PC-9 (cell line): ENCODE data around the gene ALDH2. TPM values are rescaled to one million over a fixed set of nuclear protein-coding genes. Genes with fewer than 3 reads are reported as not detected.

Source experiments
- BruUV-seq: library from RNA; stranded (reverse); fragments of 400-500 nt; replicated peaks from 2 replicates; lab custom pipeline; 2021; lab: Mats Ljungman, UMichigan
- CTCF ChIA-PET: fragments of 300-600 bp; sonication (Branson Sonifier 250); formaldehyde crosslinking; loops from one replicate; lab custom pipeline; 2022; ENCODE audit warnings: antibody characterized with exemption; lab: Charles Lee
- POLR2A ChIA-PET: fragments of 300-600 bp; sonication (Branson Sonifier 250); formaldehyde crosslinking; loops from one replicate; lab custom pipeline; 2022; ENCODE audit warnings: antibody characterized with exemption; ENCODE audit not compliant: unreplicated experiment; lab: Charles Lee
- DNase-seq, 2 experiments: peaks; one replicate each; pipeline versions ENCODE4 v3.0.0 to v3.0.0-alpha.2; 2015 to 2022; ENCODE audit warnings: mixed read lengths in 1 of 2
- H2AFZ ChIP-seq: fragments of 200-600 bp; sonication (generic); 2 replicates; pipeline ENCODE4 v1.8.1; 2017; ENCODE audit warnings: antibody characterized with exemption
- H3F3A ChIP-seq: fragments of 200-600 bp; sonication (generic); 2 replicates; pipeline ENCODE4 v1.8.1; 2017; ENCODE audit warnings: antibody characterized with exemption, mild to moderate bottlenecking, low read depth; ENCODE audit not compliant: insufficient read depth
- H3K27ac ChIP-seq: fragments of 200-600 bp; sonication (generic); 2 replicates; pipeline ENCODE4 v1.6.1; 2016; ENCODE audit warnings: mixed run types
- H3K27me3 ChIP-seq: fragments of 200-600 bp; sonication (generic); 2 replicates; pipeline ENCODE4 v1.6.1; 2016; ENCODE audit warnings: low read depth, mixed run types; ENCODE audit not compliant: insufficient read depth
- H3K36me3 ChIP-seq: fragments of 200-600 bp; sonication (generic); 2 replicates; pipeline ENCODE4 v1.6.1; 2016; ENCODE audit warnings: low read depth, mixed run types
- H3K4me1 ChIP-seq: fragments of 200-600 bp; sonication (generic); replicated peaks from 2 replicates; pipeline ENCODE4 v1.6.1; 2016; ENCODE audit warnings: mixed run types; ENCODE audit not compliant: insufficient read depth
- H3K4me2 ChIP-seq: fragments of 200-600 bp; sonication (generic); 2 replicates; pipeline ENCODE4 v1.6.1; 2017; ENCODE audit warnings: mixed run types
- H3K4me3 ChIP-seq: fragments of 200-600 bp; sonication (generic); 2 replicates; pipeline ENCODE4 v1.6.1; 2016; ENCODE audit warnings: mixed run types
- H3K79me2 ChIP-seq: fragments of 200-600 bp; sonication (generic); 2 replicates; pipeline ENCODE4 v1.6.1; 2017; ENCODE audit warnings: low read depth, mixed run types
- H3K9me2 ChIP-seq: fragments of 200-600 bp; sonication (generic); 2 replicates; pipeline ENCODE4 v1.8.1; 2017; ENCODE audit warnings: mild to moderate bottlenecking; ENCODE audit not compliant: insufficient read depth
- H3K9me3 ChIP-seq: fragments of 200-600 bp; sonication (generic); 2 replicates; pipeline ENCODE4 v1.8.1; 2016; ENCODE audit warnings: low read depth; ENCODE audit not compliant: insufficient read depth
- H4K20me1 ChIP-seq: fragments of 200-600 bp; sonication (generic); 2 replicates; pipeline ENCODE4 v1.8.1; 2017; ENCODE audit not compliant: insufficient read depth
- CTCF ChIP-seq: fragments of 200-600 bp; sonication (generic); conservative IDR thresholded peaks from 2 replicates; pipeline ENCODE4 v1.6.1; 2017; ENCODE audit warnings: mixed run types, antibody characterized with exemption, mild to moderate bottlenecking, moderate library complexity
- EZH2 ChIP-seq: fragments of 200-600 bp; sonication (generic); IDR thresholded peaks from 2 replicates; pipeline ENCODE4 v1.8.0; 2017; ENCODE audit warnings: antibody characterized with exemption, low read depth
- intact Hi-C: fragments of 100-400 bp; cut with micrococcal nuclease; formaldehyde crosslinking; loops from one replicate; pipeline ENCODE4 v1.10.0; 2022; ENCODE audit not compliant: unreplicated experiment
- total RNA-seq: library from RNA; stranded (reverse); gene quantifications from 2 replicates; pipeline ENCODE4 v1.2.3, GENCODE V29; 2021

The ALDH2 gene
- total RNA-seq, 1 experiment from 2014 or later = 38.9 TPM

- ChIA-PET POLR2A (no interaction called here), CTCF (no interaction called here)
- BruUV-seq = no TSS peak
- TF ChIP-seq CTCF = no peak
- no peak for TF ChIP-seq EZH2
- no peak for DNase-seq
- H3K4me3 ChIP-seq = no peak overlapping the region
- H3K4me2 ChIP-seq = no peak overlapping the region
- peaks cover 8% of the 10 kb centered on the region; the same call in 1 of the 2 replicates for H3K4me1 ChIP-seq
- no peak overlapping the region for H3K27ac ChIP-seq
- H3K9me2 ChIP-seq = no peaks in the 10 kb centered on the region
- H3K79me2 ChIP-seq = no peaks in the 10 kb centered on the region
- no peaks in the 10 kb centered on the region for H3K9me3 ChIP-seq
- no peaks in the 10 kb centered on the region for H3K27me3 ChIP-seq
- intact Hi-C loops = no loop called here
- no peaks in the 10 kb centered on the region for H3K36me3 ChIP-seq
- 0 out of 2 replicates have a peak, but pooled peaks cover 2% of the 10 kb centered on the region for H3F3A ChIP-seq
- H4K20me1 ChIP-seq = no peaks in the 10 kb centered on the region
- no peak overlapping the region for H2AFZ ChIP-seq
Measured at GRCh38 chr12:111783046-111783445, 16.3 kb downstream of the ALDH2 start.

GRCh38 chr12:111784953-111785352 is 18.2 kb downstream of the ALDH2 start:
- Histone ChIP-seq H3K9me2 (no peaks in the 10 kb centered on the region), H3K79me2 (no peaks in the 10 kb centered on the region), H3K36me3 (no peaks in the 10 kb centered on the region), H3K4me1 (peaks cover 7% of the 10 kb centered on the region; the same call in 1 of the 2 replicates), H3K4me2 (no peak overlapping the region), H2AFZ (no peak overlapping the region), H3K27me3 (no peaks in the 10 kb centered on the region), H3F3A (0 out of 2 replicates have a peak, but pooled peaks cover 2% of the 10 kb centered on the region), H3K9me3 (no peaks in the 10 kb centered on the region), H4K20me1 (no peaks in the 10 kb centered on the region), H3K27ac (no peak overlapping the region), H3K4me3 (no peak overlapping the region)
- ChIA-PET POLR2A (no interaction called here), CTCF (no interaction called here)
- no peak for TF ChIP-seq EZH2
- no peak for TF ChIP-seq CTCF
- DNase-seq = no peak
- BruUV-seq = no TSS peak
- intact Hi-C loops = no loop called here

GRCh38 chr12:111785651-111786050 is 18.9 kb downstream of the ALDH2 start:
- Histone ChIP-seq H3K4me2 (no peak overlapping the region), H3K4me1 (peaks cover under 1% of the 10 kb centered on the region; the same call in 1 of the 2 replicates), H3F3A (0 out of 2 replicates have a peak, but pooled peaks cover 2% of the 10 kb centered on the region), H3K9me2 (no peaks in the 10 kb centered on the region), H3K27me3 (no peaks in the 10 kb centered on the region), H4K20me1 (no peaks in the 10 kb centered on the region), H2AFZ (no peak overlapping the region), H3K36me3 (no peaks in the 10 kb centered on the region), H3K9me3 (no peaks in the 10 kb centered on the region), H3K4me3 (no peak overlapping the region), H3K79me2 (no peaks in the 10 kb centered on the region), H3K27ac (no peak overlapping the region)
- CTCF ChIA-PET = no interaction called here
- no peak for TF ChIP-seq EZH2
- no peak for TF ChIP-seq CTCF
- POLR2A ChIA-PET = interaction anchor here (0.6 kb wide), 1 partner anchor 104 kb away, joined by 11 read pairs; no protein-coding TSS in a partner anchor
- DNase-seq = no peak
- BruUV-seq = no TSS peak
- intact Hi-C loops = no loop called here
